22Rv1 (cell line): ENCODE data around the gene MPDZ.

Experiments used
- H3K27ac ChIP-seq: fragments of 450-650 bp; 2 replicates; pipeline ENCODE4 v1.5.1; 2017
- ZFX ChIP-seq: fragments of 450-650 bp; IDR thresholded peaks from 2 replicates; pipeline ENCODE4 v1.6.1; 2017; ENCODE audit warnings: antibody characterized with exemption, borderline replicate concordance
- TF ChIP-seq, protein P1 (sequence below): fragments of 450-650 bp; IDR thresholded peaks from 2 replicates; pipeline ENCODE4 v1.5.1; 2017; ENCODE audit warnings: mild to moderate bottlenecking

Gene MPDZ

DNA sequence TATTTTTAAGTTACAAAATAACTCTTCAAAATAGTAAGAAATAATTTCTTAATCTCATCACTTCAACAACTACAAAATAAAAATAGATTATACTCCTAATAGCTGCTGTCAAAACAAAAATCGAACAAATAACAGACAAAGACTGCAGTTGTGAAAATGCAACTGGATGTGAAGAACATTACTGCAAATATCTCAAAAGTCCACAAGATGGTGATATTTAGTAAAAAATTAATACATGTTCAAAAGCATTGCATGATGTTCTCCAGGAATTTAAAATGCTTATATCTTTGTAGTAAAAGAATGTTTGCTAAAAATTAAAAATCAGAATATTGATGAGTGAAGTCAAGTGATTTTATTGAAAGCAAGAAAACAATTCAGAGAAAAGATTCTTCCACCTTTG, 66.2 kb downstream of the MPDZ start:
- H3K27ac ChIP-seq, result no peak overlapping the region
- TF ChIP-seq, protein P1, sequence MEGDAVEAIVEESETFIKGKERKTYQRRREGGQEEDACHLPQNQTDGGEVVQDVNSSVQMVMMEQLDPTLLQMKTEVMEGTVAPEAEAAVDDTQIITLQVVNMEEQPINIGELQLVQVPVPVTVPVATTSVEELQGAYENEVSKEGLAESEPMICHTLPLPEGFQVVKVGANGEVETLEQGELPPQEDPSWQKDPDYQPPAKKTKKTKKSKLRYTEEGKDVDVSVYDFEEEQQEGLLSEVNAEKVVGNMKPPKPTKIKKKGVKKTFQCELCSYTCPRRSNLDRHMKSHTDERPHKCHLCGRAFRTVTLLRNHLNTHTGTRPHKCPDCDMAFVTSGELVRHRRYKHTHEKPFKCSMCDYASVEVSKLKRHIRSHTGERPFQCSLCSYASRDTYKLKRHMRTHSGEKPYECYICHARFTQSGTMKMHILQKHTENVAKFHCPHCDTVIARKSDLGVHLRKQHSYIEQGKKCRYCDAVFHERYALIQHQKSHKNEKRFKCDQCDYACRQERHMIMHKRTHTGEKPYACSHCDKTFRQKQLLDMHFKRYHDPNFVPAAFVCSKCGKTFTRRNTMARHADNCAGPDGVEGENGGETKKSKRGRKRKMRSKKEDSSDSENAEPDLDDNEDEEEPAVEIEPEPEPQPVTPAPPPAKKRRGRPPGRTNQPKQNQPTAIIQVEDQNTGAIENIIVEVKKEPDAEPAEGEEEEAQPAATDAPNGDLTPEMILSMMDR, result peak; percentile 25
- no peak for TF ChIP-seq ZFX

DNA sequence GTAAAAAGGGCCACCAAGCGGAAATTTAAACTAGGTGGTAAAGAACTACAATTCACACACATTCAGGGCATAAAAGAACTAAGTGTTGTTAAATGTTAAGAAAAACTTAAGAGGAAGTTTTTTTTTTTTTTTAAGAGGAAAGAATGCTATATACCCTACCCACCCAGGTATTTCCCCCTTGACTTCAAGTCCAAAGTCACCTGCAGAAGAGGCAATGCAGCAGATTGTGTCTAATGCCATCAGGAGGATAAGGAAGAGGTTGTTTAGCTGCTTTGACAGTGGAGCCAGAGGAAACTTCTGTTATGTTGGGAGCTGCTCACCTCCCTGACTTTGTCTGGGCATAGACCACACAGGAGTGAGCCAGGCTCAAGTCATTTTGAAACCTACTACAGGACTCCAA, 69.2 kb downstream of the MPDZ start:
- H3K27ac ChIP-seq, result no peak overlapping the region
- TF ChIP-seq ZFX, result no peak
- TF ChIP-seq, protein P1, result no peak

DNA sequence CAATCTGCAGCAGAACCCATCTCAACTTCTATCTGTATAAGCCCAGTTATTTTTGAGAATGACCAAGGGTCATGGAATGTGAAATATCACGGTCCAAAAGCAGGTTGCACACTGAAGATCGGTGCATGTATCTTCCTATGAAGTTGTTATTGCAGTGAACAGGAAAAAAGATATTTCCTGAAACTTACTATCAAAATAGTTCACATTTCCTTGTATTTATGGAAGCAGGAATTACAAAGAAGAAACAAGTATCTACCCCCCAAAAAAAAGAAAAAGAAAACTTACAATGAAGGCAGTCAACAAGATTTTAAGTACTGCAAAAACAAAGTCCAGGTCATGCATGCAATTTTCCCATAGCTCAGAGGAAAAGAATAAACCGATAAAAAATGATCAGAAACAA, 70.0 kb downstream of the MPDZ start:
- no peak for TF ChIP-seq ZFX
- TF ChIP-seq, protein P1, result no peak
- H3K27ac ChIP-seq, result no peak overlapping the region

DNA sequence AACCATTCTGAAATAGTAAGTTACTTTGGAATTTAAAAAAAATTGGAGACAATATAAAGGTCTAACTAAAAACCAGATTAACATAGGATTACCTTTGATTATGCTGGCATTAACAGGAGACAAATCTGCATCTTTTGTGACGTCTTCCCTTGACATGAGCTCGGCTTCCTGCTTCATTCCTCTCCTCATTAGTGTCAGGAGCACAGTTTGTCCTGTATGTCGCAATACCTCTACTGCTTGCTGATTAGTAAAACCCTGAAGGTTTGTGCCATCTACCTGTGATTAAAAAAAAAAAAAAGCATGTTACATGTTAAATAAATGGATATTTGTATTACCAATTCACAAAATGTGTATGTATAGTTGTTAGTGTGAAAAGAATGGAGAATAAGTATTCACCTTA, 73.7 kb downstream of the MPDZ start:
- TF ChIP-seq ZFX, result no peak
- TF ChIP-seq, protein P1, result no peak
- H3K27ac ChIP-seq, result no peak overlapping the region

DNA sequence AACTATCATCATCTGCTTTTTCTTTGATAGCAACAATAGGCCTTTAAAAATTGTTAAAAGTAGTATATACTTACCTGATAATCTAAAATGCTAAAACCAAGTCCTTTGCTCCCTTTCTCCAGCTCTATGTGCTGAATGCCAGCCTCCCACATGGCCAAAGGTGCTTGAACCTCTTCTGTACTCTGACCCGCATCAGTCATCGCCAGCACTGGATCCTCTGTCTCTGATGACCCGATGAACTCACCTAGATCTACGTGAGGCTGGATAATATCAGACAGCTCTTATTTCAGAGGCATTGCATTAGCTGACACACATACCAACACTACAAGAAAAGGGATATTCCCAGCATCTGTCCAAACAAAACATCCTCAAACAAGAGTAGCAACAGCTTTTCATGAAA, 89.5 kb downstream of the MPDZ start:
- no peak overlapping the region for H3K27ac ChIP-seq
- TF ChIP-seq, protein P1, result no peak
- no peak for TF ChIP-seq ZFX

DNA sequence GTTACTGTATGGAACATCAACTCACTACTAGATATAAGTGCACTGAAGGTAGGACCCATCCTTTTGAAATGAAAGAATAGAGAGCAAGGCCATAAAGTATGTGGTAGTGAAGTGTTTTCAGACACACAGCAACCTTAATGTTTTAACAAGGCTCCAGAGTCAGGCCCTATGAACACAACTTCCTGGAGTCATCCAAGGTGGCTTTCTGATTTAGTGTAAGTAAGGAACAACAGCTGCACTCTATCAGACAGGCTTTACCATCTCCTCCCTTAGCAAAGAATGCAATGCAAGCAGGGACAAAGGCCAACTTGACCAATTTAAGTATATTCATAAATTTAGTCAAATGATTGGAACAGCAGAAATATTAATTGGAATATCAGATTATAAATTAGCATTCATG, 90.1 kb downstream of the MPDZ start:
- no peak overlapping the region for H3K27ac ChIP-seq
- no peak for TF ChIP-seq ZFX
- TF ChIP-seq, protein P1, result no peak

DNA sequence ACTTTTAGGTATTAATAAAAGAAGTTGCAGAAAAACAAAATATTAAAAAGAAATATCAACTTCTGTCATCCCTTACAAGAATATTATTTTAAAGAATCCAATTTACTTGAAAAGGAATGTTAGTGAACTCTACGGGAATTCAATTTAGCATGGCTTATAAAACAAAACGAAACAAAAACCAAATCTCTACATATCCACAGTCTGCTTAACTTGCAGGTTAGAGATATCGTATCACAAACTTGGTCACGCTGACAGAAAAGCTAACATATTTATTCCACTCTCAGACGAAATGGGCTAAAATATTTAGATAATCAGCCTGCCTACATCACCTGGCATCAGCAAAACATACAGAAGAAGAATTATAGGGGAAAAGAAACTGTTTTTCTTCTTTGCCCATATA, 92.7 kb downstream of the MPDZ start:
- TF ChIP-seq, protein P1, result no peak
- TF ChIP-seq ZFX, result no peak
- H3K27ac ChIP-seq, result no peak overlapping the region
